ENCODE data around the gene KRTAP10-10.
"Not testable (repeated sequence)": the region's sequence is repeated elsewhere in the genome, so short reads cannot be mapped to it uniquely, and the experiment has no call there.

KRTAP10-10 gene, protein sequence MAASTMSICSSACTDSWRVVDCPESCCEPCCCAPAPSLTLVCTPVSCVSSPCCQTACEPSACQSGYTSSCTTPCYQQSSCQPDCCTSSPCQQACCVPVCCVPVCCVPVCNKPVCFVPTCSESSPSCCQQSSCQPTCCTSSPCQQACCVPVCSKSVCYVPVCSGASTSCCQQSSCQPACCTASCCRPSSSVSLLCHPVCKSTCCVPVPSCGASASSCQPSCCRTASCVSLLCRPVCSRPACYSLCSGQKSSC

DNA sequence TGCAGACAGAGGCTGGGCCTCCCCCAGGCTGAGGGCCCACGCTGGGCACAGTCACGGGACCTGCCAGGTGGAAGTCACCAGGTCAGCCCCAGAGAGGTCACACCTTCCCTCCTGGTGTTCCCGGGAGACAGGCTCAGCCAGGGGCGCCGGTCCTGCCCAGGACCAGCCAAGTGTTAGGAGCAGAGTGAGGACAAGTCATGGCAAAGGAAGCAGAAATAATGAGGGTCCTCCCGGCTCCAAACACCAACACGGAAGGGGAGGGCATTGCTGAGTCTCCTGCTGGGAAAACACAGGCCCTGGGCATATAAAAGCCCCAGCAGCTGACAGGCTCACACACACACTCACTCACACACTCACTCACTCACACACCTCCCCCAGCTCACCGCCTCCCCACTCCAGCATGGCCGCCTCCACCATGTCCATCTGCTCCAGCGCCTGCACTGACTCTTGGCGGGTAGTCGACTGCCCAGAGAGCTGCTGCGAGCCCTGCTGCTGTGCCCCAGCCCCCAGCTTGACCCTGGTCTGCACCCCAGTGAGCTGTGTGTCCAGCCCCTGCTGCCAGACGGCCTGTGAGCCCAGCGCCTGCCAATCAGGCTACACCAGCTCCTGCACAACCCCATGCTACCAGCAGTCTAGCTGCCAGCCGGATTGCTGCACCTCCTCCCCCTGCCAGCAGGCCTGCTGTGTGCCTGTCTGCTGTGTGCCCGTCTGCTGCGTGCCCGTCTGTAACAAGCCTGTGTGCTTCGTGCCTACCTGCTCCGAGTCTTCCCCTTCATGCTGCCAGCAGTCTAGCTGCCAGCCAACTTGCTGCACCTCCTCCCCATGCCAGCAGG lies at the start of gene KRTAP10-10:
Gene KRTAP10-10 (plus strand): TSS at position 339 of the 833 bp plus-strand sequence. CDS start 62 bp downstream, at position 401.
- DNase-seq (ENCODE audit: low read depth), result no peak

DNA sequence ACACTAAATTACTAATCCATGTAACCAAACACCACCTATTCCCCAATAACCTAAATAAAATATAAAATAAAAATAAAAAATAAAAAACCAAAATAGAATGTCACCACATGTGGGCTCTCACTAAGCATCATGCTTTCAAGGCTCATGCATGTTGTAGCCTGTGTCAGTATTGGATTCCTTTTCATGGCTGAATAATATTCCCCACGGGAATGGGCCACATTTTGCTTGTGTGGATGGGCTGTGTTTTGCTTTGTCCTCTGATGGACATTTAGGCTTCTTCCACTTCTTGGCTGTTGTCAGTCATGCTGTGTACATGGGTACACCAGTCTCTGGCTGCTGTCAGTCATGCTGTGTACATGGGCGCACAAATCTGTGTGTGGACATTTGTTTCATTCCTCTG lies 48.1 kb upstream of the KRTAP10-10 start:
- DNase-seq (ENCODE audit: low read depth), result no peak

GRCh38 chr21:44589586-44590305 lies 47.4 kb upstream of the KRTAP10-10 start:
- no peak for DNase-seq (ENCODE audit: low read depth)

- DNase-seq (ENCODE audit: low read depth), result no peak
Measured at GRCh38 chr21:44590311-44590721, 46.8 kb upstream of the KRTAP10-10 start.

DNA sequence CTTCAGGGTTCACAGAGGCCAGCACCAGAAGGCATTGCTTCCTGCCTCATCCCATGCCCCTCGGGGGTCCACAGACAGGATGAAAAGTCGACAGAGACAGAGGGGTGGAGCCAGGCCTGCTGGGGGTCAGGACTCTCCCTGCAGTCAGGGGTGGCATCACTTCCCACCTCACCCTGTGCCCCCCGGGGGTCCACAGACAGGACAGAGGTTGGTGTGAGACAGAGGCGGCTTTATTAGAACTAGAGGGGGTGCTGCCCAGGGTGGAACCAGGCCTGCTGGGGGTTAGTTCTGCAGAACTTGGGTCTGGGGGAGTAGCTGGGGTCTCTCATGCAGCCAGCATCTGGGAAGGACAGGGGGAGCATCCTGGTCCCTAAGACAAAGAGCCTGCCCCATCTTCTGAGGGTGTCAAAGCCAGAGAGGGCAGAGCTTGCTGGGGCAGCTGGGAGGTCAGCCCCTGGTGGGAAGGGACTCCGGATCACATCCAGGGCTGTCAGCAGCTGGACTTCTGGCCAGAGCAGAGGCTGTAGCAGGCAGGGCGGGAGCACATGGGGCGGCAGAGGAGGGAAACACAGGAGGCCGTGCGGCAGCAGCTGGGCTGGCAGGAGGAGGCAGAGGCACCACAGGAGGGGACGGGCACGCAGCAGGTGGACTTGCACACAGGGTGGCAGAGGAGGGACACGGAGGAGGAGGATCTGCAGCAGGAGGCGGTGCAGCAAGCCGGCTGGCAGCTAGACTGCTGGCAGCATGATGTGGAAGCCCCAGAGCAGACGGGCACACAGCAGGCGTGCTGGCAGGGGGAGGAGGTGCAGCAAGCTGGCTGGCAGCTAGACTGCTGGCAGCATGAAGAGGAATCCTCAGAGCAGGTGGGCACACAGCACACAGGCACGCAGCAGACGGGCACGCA lies 46.0 kb upstream of the KRTAP10-10 start:
- not testable (repeated sequence) for DNase-seq (ENCODE audit: low read depth)

GRCh38 chr21:44591801-44592130 lies 45.4 kb upstream of the KRTAP10-10 start:
- DNase-seq (ENCODE audit: low read depth), result not testable (repeated sequence)

- no peak for DNase-seq (ENCODE audit: low read depth)
Measured at GRCh38 chr21:44592446-44593311, 44.5 kb upstream of the KRTAP10-10 start, which contains the start of gene KRTAP10-6. Gene KRTAP10-6, minus strand, starts transcription at chr21:44592505. Its CDS starts 21 bp downstream, at chr21:44592484.

DNA sequence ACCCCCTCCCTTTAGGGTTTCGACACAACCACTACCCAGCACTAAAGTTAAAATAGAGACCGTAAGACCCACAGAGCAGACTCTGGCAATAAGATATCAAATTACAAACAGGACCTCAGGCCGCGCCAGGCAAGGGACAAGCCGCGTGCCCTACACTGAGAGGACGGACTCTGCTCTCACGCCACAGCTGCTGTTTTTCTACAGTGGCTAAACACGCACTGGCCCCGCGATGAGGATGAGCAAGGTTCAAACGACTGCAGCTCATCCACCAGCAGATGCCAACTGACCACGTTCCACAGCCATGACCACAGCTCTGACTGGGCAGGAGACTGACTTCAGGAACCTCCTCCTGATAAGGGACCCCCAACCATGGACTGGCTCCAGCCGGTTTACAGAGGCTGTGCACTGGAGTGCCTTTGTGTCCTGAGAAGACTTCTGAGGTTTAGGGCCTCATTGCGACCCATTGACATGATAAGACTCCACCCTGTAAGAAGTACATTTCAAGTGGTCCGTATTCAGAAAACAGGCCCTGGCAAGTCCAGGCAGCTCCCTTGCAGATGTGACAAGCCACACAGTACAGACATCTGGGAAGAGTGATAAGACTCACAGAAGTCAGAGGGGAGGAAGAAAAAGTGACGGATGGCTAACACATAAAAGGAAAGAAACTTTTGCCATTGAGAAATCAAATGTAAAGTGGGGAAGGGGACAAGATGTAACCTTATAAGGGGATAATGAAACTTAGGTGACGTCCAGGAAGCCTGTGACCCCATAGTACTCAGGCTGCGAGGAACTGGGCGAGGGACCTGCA lies 43.4 kb upstream of the KRTAP10-10 start:
- DNase-seq (ENCODE audit: low read depth), result no peak

GRCh38 chr21:44594406-44594916 lies 42.7 kb upstream of the KRTAP10-10 start:
- DNase-seq (ENCODE audit: low read depth), result no peak

DNA sequence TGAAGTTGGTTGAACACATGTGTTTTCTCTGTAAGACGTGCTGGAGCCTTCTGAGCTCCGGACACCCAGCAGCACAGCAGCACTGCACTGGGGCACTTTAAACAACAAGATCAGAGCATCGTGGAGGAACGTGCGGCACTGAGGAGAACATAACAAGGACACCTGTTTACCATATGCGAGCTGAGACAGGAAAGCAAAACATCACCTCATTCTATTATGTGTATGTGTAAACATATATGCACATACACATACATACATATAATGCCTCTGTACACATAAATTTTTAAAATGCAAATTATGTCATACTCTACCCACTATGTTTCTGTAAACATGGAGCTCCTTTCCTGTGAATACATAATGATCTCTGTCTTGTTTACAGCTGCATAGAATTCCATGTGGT lies 41.6 kb upstream of the KRTAP10-10 start:
- DNase-seq (ENCODE audit: low read depth), result no peak

DNA sequence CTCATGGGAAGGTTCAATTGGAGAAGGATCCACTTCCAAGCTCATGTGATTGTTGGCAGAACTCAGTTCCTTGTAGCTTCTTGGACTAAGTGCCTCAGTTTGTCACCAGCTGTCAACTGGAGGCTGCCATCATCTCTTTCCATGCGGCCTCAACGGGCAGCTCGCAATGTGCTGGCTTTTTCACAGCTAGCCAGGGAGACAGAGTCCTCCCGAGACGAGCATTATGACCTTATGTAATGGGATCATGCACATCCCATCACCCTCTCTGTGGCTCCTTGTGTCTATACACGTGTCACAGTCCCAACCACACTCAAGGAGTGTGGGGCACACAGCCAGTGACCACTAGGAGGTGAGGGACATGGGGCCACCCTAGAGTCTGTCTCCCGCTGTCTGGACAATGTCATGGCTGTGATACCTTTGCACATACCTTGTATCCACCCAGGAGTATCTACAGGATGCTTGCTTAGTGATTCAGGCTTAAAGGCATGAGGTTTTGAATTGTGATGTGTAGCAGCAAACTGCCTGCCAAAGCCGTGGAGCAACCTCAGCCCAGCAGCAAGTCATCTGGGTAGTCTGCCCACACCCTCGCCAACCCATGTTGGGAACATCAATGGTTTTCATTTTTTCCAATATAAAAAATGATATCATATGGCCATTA lies 41.0 kb upstream of the KRTAP10-10 start:
- no peak for DNase-seq (ENCODE audit: low read depth)

GRCh38 chr21:44598061-44598460 lies 39.1 kb upstream of the KRTAP10-10 start:
- no peak for DNase-seq (ENCODE audit: low read depth)

- DNase-seq (ENCODE audit: low read depth), result no peak
Measured at GRCh38 chr21:44599264-44600029, 37.7 kb upstream of the KRTAP10-10 start.

GRCh38 chr21:44600118-44600978 lies 36.8 kb upstream of the KRTAP10-10 start, which contains the start of gene KRTAP10-7:
Gene KRTAP10-7, plus strand, starts transcription at chr21:44600597. Its CDS starts 25 bp downstream, at chr21:44600622.
- DNase-seq (ENCODE audit: low read depth), result not testable (repeated sequence)

DNA sequence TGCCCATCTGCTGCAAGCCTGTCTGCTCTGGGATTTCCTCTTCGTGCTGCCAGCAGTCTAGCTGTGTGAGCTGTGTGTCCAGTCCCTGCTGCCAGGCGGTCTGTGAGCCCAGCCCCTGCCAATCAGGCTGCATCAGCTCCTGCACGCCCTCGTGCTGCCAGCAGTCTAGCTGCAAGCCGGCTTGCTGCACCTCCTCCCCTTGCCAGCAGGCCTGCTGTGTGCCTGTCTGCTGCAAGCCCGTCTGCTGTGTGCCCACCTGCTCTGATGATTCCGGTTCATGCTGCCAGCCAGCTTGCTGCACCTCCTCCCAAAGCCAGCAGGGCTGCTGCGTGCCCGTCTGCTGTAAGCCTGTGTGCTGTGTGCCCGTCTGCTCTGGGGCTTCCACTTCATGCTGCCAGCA lies 36.1 kb upstream of the KRTAP10-10 start:
- DNase-seq (ENCODE audit: low read depth), result not testable (repeated sequence)

DNA sequence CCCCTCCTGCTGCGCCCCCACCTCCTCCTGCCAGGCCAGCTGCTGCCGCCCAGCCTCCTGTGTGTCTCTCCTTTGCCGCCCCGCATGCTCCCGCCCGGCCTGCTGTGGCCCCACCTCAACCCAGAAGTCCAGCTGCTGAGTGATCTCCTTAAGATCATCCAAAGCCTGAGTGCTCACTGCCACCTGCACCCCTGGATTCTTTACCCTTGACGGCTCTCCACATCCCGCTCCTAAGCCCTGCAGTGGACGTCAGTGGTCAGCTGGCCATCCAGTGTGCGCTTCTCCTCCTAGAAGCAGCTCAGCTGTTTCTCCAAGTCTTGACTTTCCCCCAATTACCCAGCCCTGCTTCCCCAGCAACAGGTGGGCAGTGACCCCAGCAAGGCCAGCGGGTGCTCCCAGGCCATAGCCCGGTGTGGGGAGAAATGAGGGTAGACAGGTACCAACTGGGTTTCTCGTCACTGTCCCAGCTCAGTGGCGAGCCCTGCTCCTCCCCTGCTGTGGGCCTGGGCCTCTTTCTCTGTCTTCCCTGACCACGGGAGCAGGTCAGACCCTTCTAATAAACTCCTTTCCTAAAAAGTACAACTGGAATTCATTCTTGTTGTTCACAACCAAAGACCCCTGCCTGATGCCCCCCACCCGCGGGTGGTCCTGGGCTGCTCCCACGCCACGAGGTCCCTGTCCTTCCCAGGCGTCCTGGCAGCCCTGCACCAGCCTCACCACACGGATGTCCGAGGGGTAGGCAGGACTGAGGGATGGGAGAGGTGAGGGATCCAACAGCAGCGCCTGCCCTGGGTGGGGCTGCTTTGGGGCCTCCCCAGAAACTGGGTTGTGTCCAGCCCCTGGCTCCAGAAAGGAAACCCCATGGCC lies 35.3 kb upstream of the KRTAP10-10 start:
- DNase-seq (ENCODE audit: low read depth), result no peak
